ENCODE data around the gene ATG7.
A peak's percentile ranks its signal among the peaks of the same experiment; 100 is the strongest.

ATG7 gene

DNA sequence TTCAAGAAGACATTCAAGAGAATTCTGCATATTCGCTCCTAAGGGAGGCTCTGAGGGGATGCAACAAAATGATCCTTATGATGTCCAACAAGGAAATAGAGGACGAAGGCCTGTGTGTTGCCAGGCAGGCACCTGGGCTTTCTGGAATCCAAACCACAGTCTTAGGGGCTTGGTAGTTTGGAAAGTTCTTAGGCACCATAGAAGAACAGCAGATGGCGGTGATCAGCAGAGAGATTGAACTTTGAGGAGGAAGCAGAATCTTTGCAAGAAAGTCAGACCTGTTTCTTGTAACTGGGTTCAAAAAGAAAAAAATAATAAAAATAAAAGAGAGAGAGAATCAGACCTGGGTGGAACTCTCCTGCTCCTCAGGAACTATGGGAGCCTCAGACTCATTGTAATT, 11.7 kb upstream of the ATG7 start:
- no peak overlapping the region for H3K9ac ChIP-seq (ENCODE audit: low read length)
- no peak overlapping the region for H3K4me2 ChIP-seq (ENCODE audit: low read depth, low read length, poor library complexity, severe bottlenecking)
- no peaks in the 10 kb centered on the region for H3K27me3 ChIP-seq (ENCODE audit: low read length)
- no peaks in the 10 kb centered on the region for H3K9me2 ChIP-seq (replicated peaks; ENCODE audit: insufficient read depth, low read length)
- no peaks in the 10 kb centered on the region for H3F3A ChIP-seq (ENCODE audit: insufficient read depth)
- no peaks in the 10 kb centered on the region for H4K20me1 ChIP-seq (ENCODE audit: low read depth, low read length)
- TF ChIP-seq EZH2phosphoT487 (conservative IDR thresholded peaks at IDR 0.05; ENCODE audit: low read length) = no peak
- TF ChIP-seq, protein P1, sequence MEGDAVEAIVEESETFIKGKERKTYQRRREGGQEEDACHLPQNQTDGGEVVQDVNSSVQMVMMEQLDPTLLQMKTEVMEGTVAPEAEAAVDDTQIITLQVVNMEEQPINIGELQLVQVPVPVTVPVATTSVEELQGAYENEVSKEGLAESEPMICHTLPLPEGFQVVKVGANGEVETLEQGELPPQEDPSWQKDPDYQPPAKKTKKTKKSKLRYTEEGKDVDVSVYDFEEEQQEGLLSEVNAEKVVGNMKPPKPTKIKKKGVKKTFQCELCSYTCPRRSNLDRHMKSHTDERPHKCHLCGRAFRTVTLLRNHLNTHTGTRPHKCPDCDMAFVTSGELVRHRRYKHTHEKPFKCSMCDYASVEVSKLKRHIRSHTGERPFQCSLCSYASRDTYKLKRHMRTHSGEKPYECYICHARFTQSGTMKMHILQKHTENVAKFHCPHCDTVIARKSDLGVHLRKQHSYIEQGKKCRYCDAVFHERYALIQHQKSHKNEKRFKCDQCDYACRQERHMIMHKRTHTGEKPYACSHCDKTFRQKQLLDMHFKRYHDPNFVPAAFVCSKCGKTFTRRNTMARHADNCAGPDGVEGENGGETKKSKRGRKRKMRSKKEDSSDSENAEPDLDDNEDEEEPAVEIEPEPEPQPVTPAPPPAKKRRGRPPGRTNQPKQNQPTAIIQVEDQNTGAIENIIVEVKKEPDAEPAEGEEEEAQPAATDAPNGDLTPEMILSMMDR (IDR thresholded peaks at IDR 0.05; ENCODE audit: insufficient read depth, low read length, poor library complexity, severe bottlenecking) = no peak
- no peak overlapping the region for H2AFZ ChIP-seq (ENCODE audit: low read depth, low read length, severe bottlenecking)
- H3K9me3 ChIP-seq (ENCODE audit: insufficient read depth, low read length) = no peaks in the 10 kb centered on the region
- no peaks in the 10 kb centered on the region for H3K36me3 ChIP-seq (ENCODE audit: low read length)
- no peak overlapping the region for H3K27ac ChIP-seq (ENCODE audit: low read depth, low read length)
- no peaks in the 10 kb centered on the region for H3K79me2 ChIP-seq (ENCODE audit: insufficient read depth, low read length)
- H3K4me3 ChIP-seq (ENCODE audit: insufficient read depth, low read length, poor library complexity, severe bottlenecking) = no peak overlapping the region

- H3K9me2 ChIP-seq (replicated peaks; ENCODE audit: insufficient read depth, low read length) = no peaks in the 10 kb centered on the region
- H3K9ac ChIP-seq (ENCODE audit: low read length) = no peak overlapping the region
- peaks cover 15% of the 10 kb centered on the region for H3K79me2 ChIP-seq (ENCODE audit: insufficient read depth, low read length)
- TF ChIP-seq, protein P1 (IDR thresholded peaks at IDR 0.05; ENCODE audit: insufficient read depth, low read length, poor library complexity, severe bottlenecking) = no peak
- TF ChIP-seq EZH2phosphoT487 (conservative IDR thresholded peaks at IDR 0.05; ENCODE audit: low read length) = no peak
- H3K4me3 ChIP-seq (ENCODE audit: insufficient read depth, low read length, poor library complexity, severe bottlenecking) = no peak overlapping the region
- H2AFZ ChIP-seq (ENCODE audit: low read depth, low read length, severe bottlenecking) = no peak overlapping the region
- no peak overlapping the region for H3K4me2 ChIP-seq (ENCODE audit: low read depth, low read length, poor library complexity, severe bottlenecking)
- H3K36me3 ChIP-seq (ENCODE audit: low read length) = no peaks in the 10 kb centered on the region
- no peaks in the 10 kb centered on the region for H3K9me3 ChIP-seq (ENCODE audit: insufficient read depth, low read length)
- H4K20me1 ChIP-seq (ENCODE audit: low read depth, low read length) = no peaks in the 10 kb centered on the region
- H3K27me3 ChIP-seq (ENCODE audit: low read length) = no peaks in the 10 kb centered on the region
- no peak overlapping the region for H3K27ac ChIP-seq (ENCODE audit: low read depth, low read length)
- no peaks in the 10 kb centered on the region for H3F3A ChIP-seq (ENCODE audit: insufficient read depth)
Measured at GRCh38 chr3:11269007-11269406, 3.2 kb upstream of the ATG7 start.

DNA sequence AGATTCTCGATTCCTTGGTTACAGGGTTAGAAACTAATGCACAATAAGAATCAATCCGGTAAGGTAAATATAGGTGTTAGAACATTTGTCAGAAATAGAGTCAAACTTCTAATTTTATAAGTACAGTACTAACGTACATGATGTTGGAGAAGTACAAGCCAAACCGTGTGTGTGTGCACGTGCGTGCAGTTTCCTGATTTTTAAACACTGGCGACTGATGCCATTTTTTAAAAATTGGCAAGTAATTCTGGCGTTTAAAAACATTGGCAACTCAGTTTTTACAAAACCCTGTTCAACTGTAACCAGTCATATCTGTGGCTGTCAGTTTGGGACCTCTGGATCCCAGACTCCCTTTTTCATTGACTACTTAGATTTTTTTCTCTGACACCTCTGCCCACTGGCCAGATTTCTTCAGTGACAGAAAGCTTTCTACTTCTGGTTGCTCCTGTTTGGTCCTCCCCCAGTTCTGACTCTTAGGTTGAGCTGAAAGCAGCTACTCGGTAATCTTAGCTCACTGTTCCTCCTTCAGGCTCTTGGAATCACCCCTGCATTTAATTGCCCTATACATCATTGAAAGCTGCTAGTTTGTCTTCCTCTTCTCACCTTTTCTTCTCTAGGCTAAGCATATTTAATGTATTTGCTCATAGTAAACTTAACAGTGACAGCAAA, 843 bp downstream of the ATG7 start:
- peak overlapping the region; percentile 40 for H3K27ac ChIP-seq (ENCODE audit: low read depth, low read length)
- H3K27me3 ChIP-seq (ENCODE audit: low read length) = no peaks in the 10 kb centered on the region
- H3K4me2 ChIP-seq (ENCODE audit: low read depth, low read length, poor library complexity, severe bottlenecking) = peak overlapping the region; percentile 83
- peak overlapping the region; percentile 83 for H3K4me3 ChIP-seq (ENCODE audit: insufficient read depth, low read length, poor library complexity, severe bottlenecking)
- peaks cover 30% of the 10 kb centered on the region for H3K79me2 ChIP-seq (ENCODE audit: insufficient read depth, low read length)
- no peaks in the 10 kb centered on the region for H3K9me3 ChIP-seq (ENCODE audit: insufficient read depth, low read length)
- H3K9me2 ChIP-seq (replicated peaks; ENCODE audit: insufficient read depth, low read length) = no peaks in the 10 kb centered on the region
- peak overlapping the region; percentile 10 for H2AFZ ChIP-seq (ENCODE audit: low read depth, low read length, severe bottlenecking)
- no peaks in the 10 kb centered on the region for H3F3A ChIP-seq (ENCODE audit: insufficient read depth)
- no peaks in the 10 kb centered on the region for H4K20me1 ChIP-seq (ENCODE audit: low read depth, low read length)
- H3K36me3 ChIP-seq (ENCODE audit: low read length) = no peaks in the 10 kb centered on the region
- peak overlapping the region; percentile 77 for H3K9ac ChIP-seq (ENCODE audit: low read length)
- TF ChIP-seq, protein P1 (IDR thresholded peaks at IDR 0.05; ENCODE audit: insufficient read depth, low read length, poor library complexity, severe bottlenecking) = no peak
- no peak for TF ChIP-seq EZH2phosphoT487 (conservative IDR thresholded peaks at IDR 0.05; ENCODE audit: low read length)

Data from SU-DHL-6 (cell line).